ENCODE data around the gene HTT-AS.
"Not testable (repeated sequence)": the region's sequence is repeated elsewhere in the genome, so short reads cannot be mapped to it uniquely, and the experiment has no call there.

Gene HTT-AS

GRCh38 chr4:3085948-3086670 lies 11.8 kb upstream of the HTT-AS start:
- DNase-seq = no peak

DNA sequence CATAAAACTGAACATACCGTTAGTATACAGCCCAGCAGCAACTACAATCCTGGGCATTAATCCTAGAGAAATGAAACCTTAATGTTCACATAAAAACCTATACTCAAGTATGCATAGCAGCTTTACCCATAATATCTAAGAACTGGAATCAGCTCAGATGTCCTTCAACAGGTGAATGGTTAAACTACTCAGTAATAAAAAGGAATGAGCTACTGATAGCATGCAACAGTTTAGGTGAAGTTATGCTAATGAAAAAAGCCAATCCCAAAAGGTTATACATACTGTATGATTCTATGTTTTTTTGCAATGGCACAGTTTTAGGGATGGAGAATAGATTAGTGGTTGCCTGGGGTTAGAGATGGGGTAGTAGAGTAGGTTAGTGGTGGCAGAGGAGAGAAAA lies 9.4 kb upstream of the HTT-AS start:
- DNase-seq = no peak

GRCh38 chr4:3082925-3083515 lies 8.7 kb upstream of the HTT-AS start:
- no peak for DNase-seq

- no peak for DNase-seq
Measured at GRCh38 chr4:3079694-3080123, 5.4 kb upstream of the HTT-AS start.

DNA sequence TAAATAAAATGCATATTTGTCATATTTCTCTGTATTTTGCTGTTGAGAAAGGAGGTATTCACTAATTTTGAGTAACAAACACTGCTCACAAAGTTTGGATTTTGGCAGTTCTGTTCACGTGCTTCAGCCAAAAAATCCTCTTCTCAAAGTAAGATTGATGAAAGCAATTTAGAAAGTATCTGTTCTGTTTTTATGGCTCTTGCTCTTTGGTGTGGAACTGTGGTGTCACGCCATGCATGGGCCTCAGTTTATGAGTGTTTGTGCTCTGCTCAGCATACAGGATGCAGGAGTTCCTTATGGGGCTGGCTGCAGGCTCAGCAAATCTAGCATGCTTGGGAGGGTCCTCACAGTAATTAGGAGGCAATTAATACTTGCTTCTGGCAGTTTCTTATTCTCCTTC lies 3.5 kb upstream of the HTT-AS start:
- DNase-seq = no peak

- DNase-seq = no peak
Measured at GRCh38 chr4:3075652-3075981, 1.3 kb upstream of the HTT-AS start.

- no peak for DNase-seq
Measured at GRCh38 chr4:3074846-3075651, 711 bp upstream of the HTT-AS start.

- DNase-seq = no peak
Measured at GRCh38 chr4:3073158-3074077, 920 bp downstream of the HTT-AS start.

DNA sequence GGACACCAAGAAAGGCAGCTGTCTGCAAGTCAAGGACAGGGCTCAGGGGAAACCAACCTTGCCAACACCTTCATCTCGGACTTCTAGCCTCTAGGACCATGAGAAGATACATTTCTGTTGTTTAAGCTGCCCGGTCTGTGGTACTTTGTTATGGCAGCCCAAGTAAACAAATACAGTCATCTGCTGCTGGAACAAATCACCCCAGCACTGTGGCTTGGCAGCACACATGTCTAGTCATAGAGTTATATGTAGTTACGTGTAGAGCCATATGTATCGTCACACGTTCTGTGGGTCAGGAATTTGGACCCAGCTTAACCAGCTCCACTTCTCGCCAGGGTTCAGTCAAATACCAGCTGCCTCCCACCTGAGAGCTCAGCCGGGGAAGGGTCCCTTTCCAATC lies 2.5 kb downstream of the HTT-AS start:
- no peak for DNase-seq

GRCh38 chr4:3070709-3071500 lies 3.4 kb downstream of the HTT-AS start:
- DNase-seq = no peak

DNA sequence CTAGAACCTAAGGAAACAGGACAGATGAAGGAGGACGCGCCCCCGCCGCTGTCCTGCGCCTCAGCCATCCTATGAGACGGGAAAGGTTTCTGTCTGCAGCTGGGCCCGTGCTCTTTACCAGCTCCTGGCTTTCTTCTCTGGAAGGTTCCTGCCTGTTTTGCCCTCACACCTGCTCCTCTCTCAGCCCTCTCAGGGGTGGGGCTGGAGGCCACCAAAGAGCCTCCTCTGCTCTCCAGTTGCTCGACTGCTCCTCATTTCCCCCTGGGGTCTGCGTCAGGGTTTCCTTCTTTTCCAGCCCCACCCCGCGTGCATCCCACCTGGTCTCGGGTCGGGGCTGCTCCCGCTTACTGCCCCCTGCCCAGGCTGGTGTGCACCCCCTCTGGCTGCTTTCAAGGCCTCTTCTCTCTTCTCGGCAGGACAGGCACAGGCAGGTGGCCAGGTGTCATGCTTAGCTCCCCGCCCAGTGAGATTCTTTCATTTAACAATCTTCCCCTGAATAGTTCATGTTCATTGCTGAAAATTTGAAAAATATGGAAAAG lies 4.6 kb downstream of the HTT-AS start:
- DNase-seq = no peak

- DNase-seq = no peak
Measured at GRCh38 chr4:3067473-3068001, 6.8 kb downstream of the HTT-AS start.

DNA sequence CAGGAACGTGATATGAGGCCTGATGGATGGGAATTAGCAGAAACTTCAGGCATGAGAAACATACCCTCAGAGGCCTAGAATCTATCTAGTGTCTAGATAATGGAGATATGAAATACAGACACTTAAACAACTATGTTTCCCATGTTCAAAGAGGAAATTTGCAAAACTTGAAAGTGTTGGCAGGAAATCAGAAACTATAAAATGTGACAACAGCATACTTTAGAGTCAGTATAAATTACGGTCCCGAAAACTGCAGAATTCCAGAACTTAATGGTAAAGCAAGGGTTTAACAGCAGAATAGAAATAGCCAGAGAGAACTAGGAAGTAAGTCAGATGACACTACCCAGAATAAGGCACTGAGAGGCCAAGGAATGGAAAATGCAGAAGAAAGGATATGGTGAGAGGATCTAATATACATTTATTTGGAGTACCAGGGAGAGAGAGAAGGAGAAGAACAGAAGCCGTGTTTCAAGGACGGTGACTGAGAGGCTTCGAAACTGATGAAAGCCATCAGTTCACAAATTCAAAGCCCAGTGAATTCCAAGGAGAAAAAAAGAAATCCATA lies 7.4 kb downstream of the HTT-AS start:
- no peak for DNase-seq

GRCh38 chr4:3065551-3065950 lies 8.8 kb downstream of the HTT-AS start:
- DNase-seq = peak in 1 of 2 experiments; percentile 3

DNA sequence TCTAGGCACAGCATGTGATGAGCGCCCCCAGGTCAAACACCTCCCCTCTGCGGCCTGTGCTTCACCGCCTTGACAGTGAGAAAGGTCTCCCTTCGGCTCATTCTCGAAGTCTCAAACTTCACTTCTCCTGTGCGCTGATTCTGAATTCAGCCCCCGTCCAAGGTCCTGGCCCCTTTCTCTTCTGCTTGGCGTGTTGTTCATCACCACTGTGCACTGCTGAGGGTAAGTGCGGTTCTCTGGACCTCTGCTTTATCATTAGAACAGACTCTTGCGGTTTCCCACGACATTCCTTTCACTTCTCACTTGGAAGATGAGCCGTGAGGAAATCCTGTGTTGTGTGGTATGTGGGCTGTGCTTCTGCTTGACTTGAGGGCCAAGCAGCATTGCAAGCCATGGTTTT lies 11.9 kb downstream of the HTT-AS start:
- no peak for DNase-seq

- no peak for DNase-seq
Measured at GRCh38 chr4:3060946-3061345, 13.4 kb downstream of the HTT-AS start.

- no peak for DNase-seq
Measured at GRCh38 chr4:3059943-3060342, 14.4 kb downstream of the HTT-AS start.

GRCh38 chr4:3054169-3054759 lies 20.1 kb downstream of the HTT-AS start:
- DNase-seq = no peak

DNA sequence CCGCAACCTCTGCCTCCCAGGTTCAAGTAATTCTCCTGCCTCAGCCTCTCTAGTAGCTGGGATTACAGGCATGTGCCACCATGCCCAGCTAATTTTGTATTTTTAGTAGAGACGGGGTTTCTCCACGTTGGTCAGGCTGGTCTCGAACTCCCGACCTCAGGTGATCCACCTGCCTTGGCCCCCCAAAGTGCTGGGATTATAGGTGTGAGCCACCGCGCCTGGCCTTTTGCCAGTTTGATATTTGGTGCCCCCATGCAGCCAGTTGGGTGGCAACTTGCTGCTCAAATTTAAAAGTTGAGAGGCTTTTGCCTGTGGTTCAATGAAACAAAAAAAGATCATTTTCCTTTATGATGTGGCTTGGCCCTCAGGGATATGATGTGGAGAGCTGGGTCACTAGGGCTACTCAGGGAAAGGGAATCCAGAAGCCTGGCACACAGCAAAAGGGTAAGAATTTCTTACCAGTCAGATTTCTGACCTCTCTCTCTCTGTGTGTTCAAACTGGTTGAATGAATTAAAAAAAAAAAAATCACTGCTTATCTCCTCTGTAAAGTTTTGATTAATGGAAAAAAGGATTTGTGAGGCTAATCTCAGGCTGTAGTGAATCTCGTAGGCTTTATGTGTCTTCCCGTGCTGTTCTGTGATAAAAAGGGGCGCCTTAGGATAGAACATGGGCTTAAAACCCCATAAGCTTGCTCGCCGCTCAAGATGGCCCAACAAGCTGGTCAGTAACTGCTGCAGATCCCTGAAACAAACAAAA lies 23.0 kb downstream of the HTT-AS start:
- DNase-seq = not testable (repeated sequence)

Data from SHP77 (cell line).